ENCODE results near the gene CASP10.

The CASP10 gene

GRCh38 chr2:201228912-201229290 is 46.0 kb downstream of the CASP10 start:
- Histone ChIP-seq H3K27me3 (no peaks in the 10 kb centered on the region), H3K9me3 (no peaks in the 10 kb centered on the region), H3K4me3 (no peak overlapping the region), H3K36me3 (no peaks in the 10 kb centered on the region), H3K27ac (no peak overlapping the region), H3K4me1 (peaks cover 0 to 11% (median 4%) of the 10 kb centered on the region in 4 donors)
- TF ChIP-seq, protein P1, sequence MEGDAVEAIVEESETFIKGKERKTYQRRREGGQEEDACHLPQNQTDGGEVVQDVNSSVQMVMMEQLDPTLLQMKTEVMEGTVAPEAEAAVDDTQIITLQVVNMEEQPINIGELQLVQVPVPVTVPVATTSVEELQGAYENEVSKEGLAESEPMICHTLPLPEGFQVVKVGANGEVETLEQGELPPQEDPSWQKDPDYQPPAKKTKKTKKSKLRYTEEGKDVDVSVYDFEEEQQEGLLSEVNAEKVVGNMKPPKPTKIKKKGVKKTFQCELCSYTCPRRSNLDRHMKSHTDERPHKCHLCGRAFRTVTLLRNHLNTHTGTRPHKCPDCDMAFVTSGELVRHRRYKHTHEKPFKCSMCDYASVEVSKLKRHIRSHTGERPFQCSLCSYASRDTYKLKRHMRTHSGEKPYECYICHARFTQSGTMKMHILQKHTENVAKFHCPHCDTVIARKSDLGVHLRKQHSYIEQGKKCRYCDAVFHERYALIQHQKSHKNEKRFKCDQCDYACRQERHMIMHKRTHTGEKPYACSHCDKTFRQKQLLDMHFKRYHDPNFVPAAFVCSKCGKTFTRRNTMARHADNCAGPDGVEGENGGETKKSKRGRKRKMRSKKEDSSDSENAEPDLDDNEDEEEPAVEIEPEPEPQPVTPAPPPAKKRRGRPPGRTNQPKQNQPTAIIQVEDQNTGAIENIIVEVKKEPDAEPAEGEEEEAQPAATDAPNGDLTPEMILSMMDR (IDR thresholded peaks at IDR 0.05): no peak
- intact Hi-C loops (cut with DNase I; ENCODE audit: low total_unique reads): no loop called here
- no peak for DNase-seq

DNA sequence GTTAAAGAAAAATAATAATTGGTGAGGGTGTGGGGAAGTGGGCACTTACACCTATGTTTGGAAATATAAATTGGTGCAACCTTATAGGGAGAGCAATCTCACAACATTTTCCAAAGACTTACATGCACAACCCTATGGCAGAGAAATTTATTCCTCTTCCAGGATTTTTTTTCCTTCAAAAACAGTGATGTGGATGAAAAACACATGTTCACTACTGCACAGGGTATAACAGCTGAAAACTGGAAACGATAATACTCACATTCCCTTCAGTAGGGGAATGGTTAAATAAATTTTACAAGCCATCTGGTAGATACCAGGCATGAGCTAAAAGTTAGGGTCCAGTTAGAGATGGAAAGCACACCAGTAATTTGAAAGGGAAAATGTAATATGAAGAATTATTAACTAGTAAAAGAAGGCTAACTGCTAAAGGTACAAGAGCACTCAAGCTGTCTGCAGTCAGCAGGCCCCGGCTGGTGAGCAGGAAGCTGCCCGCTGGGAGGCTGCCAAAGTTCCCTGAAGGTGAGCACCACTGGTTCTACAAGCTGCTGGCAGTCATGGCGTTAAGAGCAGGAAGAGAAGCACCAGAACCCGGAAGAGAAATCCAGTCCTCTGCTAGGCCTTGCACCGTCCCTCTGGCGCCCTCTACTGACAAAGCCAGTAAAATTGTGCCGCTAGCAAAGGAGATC is 49.0 kb downstream of the CASP10 start:
- Histone ChIP-seq H3K9me3 (no peaks in the 10 kb centered on the region), H3K4me1 (peaks cover 0 to 23% (median 10%) of the 10 kb centered on the region in 4 donors), H3K36me3 (no peaks in the 10 kb centered on the region), H3K27ac (no peak overlapping the region), H3K4me3 (no peak overlapping the region), H3K27me3 (no peaks in the 10 kb centered on the region)
- DNase-seq: peak; percentile 85 to 86
- TF ChIP-seq, protein P1 (IDR thresholded peaks at IDR 0.05): peak; percentile 54 to 58
- intact Hi-C loops (cut with DNase I; ENCODE audit: low total_unique reads): no loop called here

DNA sequence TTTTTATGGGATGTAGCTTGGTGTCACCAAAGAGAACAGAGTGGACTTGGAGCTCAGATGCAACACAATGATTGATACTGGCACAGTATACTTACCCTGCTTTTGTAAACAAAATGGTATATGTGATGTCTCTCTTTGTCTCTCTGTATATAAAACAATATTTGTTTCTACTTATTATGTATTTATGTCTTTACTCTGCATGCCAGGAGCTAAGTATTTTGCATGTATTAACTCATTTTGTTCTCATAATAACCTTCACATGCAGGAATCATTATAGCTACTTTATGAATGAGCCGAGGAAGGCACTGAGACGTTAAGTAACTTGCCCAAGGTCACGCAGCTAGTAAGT is 49.5 kb downstream of the CASP10 start:
- Histone ChIP-seq H3K27ac (no peak overlapping the region), H3K36me3 (no peaks in the 10 kb centered on the region), H3K27me3 (no peaks in the 10 kb centered on the region), H3K9me3 (no peaks in the 10 kb centered on the region), H3K4me3 (no peak overlapping the region), H3K4me1 (peaks cover 0 to 27% (median 13%) of the 10 kb centered on the region in 4 donors)
- intact Hi-C loops (cut with DNase I; ENCODE audit: low total_unique reads): no loop called here
- TF ChIP-seq, protein P1 (IDR thresholded peaks at IDR 0.05): no peak
- DNase-seq: no peak

DNA sequence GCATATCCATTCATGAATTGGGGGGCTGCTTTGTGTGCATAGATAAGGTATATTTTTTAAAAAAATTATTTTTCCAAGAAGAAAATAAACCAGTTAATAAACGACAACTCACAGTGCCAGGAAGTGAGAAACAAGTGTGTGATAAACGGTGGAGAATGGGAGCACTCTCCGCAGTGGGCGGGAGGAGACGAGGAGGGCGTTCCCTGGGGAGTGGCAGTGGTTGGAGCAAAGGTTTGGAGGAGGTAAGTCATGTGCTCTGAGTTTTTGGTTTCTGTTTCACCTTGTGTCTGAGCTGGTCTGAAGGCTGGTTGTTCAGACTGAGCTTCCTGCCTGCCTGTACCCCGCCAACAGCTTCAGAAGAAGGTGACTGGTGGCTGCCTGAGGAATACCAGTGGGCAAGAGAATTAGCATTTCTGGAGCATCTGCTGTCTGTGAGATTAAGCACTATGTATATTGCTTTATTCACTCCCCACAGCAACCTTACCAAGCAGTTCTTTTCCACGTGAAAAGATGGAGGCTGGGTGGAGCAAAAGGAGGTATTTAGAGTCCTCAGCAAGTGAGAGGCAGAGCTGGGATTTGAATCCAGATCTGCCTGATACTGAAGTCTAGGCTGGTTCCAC is 50.4 kb downstream of the CASP10 start:
- peak overlapping the region; percentile 3 to 16 for H3K4me3 ChIP-seq
- intact Hi-C loops (cut with DNase I; ENCODE audit: low total_unique reads): no loop called here
- H3K36me3 ChIP-seq: no peaks in the 10 kb centered on the region
- H3K27ac ChIP-seq: no peak overlapping the region
- peak in 1 of 2 donors; percentile 34 for DNase-seq
- H3K9me3 ChIP-seq: no peaks in the 10 kb centered on the region
- no peaks in the 10 kb centered on the region for H3K27me3 ChIP-seq
- TF ChIP-seq, protein P1 (IDR thresholded peaks at IDR 0.05): no peak
- peaks cover 0 to 33% (median 13%) of the 10 kb centered on the region in 4 donors for H3K4me1 ChIP-seq

GRCh38 chr2:201233812-201234662 is 51.1 kb downstream of the CASP10 start:
- peak overlapping the region; percentile 3 to 16 for H3K4me3 ChIP-seq
- TF ChIP-seq, protein P1 (IDR thresholded peaks at IDR 0.05): no peak
- DNase-seq: no peak
- H3K27me3 ChIP-seq: no peaks in the 10 kb centered on the region
- peaks cover 0 to 33% (median 13%) of the 10 kb centered on the region in 4 donors for H3K4me1 ChIP-seq
- H3K36me3 ChIP-seq: no peaks in the 10 kb centered on the region
- intact Hi-C loops (cut with DNase I; ENCODE audit: low total_unique reads): no loop called here
- H3K27ac ChIP-seq: no peak overlapping the region
- no peaks in the 10 kb centered on the region for H3K9me3 ChIP-seq
